ENCODE measurements around the gene FASTKD2. TPM values are rescaled to one million over a fixed set of nuclear protein-coding genes. Genes with fewer than 3 reads are reported as not detected.

FASTKD2 gene
- total RNA-seq, 4 donors from 2014 or later = 6.8 to 24.9 (median 21.1) TPM

- WGBS, 2 donors (ENCODE audit: low coverage in 1 of 2) = 81 to 94% methylated on average over 4 to 7 of the region's 7 CpGs
- no peak for DNase-seq
- intact Hi-C loops (cut with DNase I; ENCODE audit: low total_unique reads) = no loop called here
- Histone ChIP-seq H3K36me3 (peaks cover 0 to 58% (median 24%) of the 10 kb centered on the region in 4 donors), H3K27ac (no peak overlapping the region), H3K27me3 (no peaks in the 10 kb centered on the region), H3K4me1 (peaks cover 0 to 3% (median 0%) of the 10 kb centered on the region in 4 donors), H3K4me3 (no peak overlapping the region), H3K9me3 (no peaks in the 10 kb centered on the region)
- TF ChIP-seq POLR2A (IDR thresholded peaks at IDR 0.05) = no peak
- TF ChIP-seq, protein P1, sequence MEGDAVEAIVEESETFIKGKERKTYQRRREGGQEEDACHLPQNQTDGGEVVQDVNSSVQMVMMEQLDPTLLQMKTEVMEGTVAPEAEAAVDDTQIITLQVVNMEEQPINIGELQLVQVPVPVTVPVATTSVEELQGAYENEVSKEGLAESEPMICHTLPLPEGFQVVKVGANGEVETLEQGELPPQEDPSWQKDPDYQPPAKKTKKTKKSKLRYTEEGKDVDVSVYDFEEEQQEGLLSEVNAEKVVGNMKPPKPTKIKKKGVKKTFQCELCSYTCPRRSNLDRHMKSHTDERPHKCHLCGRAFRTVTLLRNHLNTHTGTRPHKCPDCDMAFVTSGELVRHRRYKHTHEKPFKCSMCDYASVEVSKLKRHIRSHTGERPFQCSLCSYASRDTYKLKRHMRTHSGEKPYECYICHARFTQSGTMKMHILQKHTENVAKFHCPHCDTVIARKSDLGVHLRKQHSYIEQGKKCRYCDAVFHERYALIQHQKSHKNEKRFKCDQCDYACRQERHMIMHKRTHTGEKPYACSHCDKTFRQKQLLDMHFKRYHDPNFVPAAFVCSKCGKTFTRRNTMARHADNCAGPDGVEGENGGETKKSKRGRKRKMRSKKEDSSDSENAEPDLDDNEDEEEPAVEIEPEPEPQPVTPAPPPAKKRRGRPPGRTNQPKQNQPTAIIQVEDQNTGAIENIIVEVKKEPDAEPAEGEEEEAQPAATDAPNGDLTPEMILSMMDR (IDR thresholded peaks at IDR 0.05) = no peak
- no peak for TF ChIP-seq EP300 (IDR thresholded peaks at IDR 0.05; ENCODE audit: low read depth)
- TF ChIP-seq POLR2AphosphoS5 (IDR thresholded peaks at IDR 0.05) = no peak
- in situ Hi-C loops (cut with MboI; ENCODE audit: low pct_ligation_motif_present in 1 of 4, low pct_unique_long_range_greater_than_20kb in 1 of 4, low sequenced_read_pairs in 3 of 4) = loop anchor here in 1 of 4 donors (10.0 kb wide), 1 partner anchor 90 kb away; no protein-coding TSS in a partner anchor
These were observed 19.4 kb downstream of the FASTKD2 start for GRCh38 chr2:206784559-206785353.

GRCh38 chr2:206790311-206790935 is 25.0 kb downstream of the FASTKD2 start:
- Histone ChIP-seq H3K36me3 (peaks cover 0 to 45% (median 20%) of the 10 kb centered on the region in 4 donors), H3K27me3 (no peaks in the 10 kb centered on the region), H3K4me1 (no peaks in the 10 kb centered on the region), H3K27ac (no peak overlapping the region), H3K4me3 (no peak overlapping the region), H3K9me3 (no peaks in the 10 kb centered on the region)
- WGBS, 2 donors (ENCODE audit: low coverage in 1 of 2) = 72 to 73% methylated on average over 3 of the region's 3 CpGs
- in situ Hi-C loops (cut with MboI; ENCODE audit: low pct_ligation_motif_present in 1 of 4, low pct_unique_long_range_greater_than_20kb in 1 of 4, low sequenced_read_pairs in 3 of 4) = loop anchor here in 3 of 4 donors (10.0 kb wide), 2 partner anchors 96 to 684 kb away; no protein-coding TSS in a partner anchor
- intact Hi-C loops (cut with DNase I; ENCODE audit: low total_unique reads) = no loop called here
- DNase-seq = no peak
- TF ChIP-seq POLR2AphosphoS5 (IDR thresholded peaks at IDR 0.05) = no peak
- TF ChIP-seq, protein P1 (IDR thresholded peaks at IDR 0.05) = no peak
- no peak for TF ChIP-seq POLR2A (IDR thresholded peaks at IDR 0.05)
- no peak for TF ChIP-seq EP300 (IDR thresholded peaks at IDR 0.05; ENCODE audit: low read depth)

DNA sequence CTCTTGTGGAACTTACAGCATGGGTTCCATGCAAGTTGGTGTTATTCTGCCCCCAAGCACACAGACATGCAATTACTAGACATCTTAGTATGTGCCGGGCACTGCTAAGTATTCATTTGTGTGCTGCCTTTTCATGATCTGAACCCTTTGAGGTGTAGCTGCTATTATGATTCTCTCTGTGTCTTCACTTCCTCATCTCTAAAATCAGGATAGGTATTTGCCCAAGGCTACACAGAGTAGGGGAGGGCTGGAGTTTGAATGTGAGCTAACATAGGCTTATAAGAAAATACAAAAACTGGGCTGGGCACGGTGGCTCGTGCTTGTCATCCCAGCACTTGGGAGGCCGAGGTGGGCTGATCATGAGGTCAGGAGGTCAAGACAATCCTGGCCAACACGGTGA is 27.2 kb downstream of the FASTKD2 start:
- no peak for DNase-seq
- Histone ChIP-seq H3K36me3 (peaks cover 0 to 40% (median 17%) of the 10 kb centered on the region in 4 donors), H3K27ac (no peak overlapping the region), H3K4me3 (no peak overlapping the region), H3K27me3 (no peaks in the 10 kb centered on the region), H3K9me3 (no peaks in the 10 kb centered on the region), H3K4me1 (no peaks in the 10 kb centered on the region)
- WGBS, 2 donors (ENCODE audit: low coverage in 1 of 2) = 90 to 91% methylated on average over 2 to 5 of the region's 5 CpGs
- in situ Hi-C loops (cut with MboI; ENCODE audit: low pct_ligation_motif_present in 1 of 4, low pct_unique_long_range_greater_than_20kb in 1 of 4, low sequenced_read_pairs in 3 of 4) = loop anchor here in 3 of 4 donors (10.0 kb wide), 2 partner anchors 98 to 682 kb away; no protein-coding TSS in a partner anchor
- intact Hi-C loops (cut with DNase I; ENCODE audit: low total_unique reads) = no loop called here
- TF ChIP-seq EP300 (IDR thresholded peaks at IDR 0.05; ENCODE audit: low read depth) (no peak), POLR2AphosphoS5 (IDR thresholded peaks at IDR 0.05) (no peak), POLR2A (IDR thresholded peaks at IDR 0.05) (no peak)
- TF ChIP-seq, protein P1 (IDR thresholded peaks at IDR 0.05) = no peak

DNA sequence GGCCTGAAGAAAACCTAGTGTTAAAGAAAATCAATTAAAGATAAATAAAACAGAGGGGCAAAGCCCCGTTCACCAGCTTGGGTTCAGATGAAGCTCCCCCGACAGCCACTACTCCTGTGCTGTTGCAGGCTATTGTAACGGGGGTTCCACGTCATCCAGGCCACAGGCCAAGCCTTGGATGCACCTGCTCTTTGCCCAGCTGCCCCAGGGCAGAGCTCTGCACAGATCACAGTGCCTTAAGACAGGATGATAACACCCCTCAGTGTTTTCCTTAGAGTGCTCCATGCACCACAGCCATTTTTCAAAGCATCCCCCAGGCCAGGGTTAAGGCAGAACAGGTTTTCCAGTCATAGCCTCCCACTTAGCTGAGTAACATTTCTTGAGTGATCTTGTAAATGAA is 32.0 kb downstream of the FASTKD2 start:
- Histone ChIP-seq H3K27ac (no peak overlapping the region), H3K27me3 (no peaks in the 10 kb centered on the region), H3K9me3 (no peaks in the 10 kb centered on the region), H3K4me3 (no peak overlapping the region), H3K4me1 (peaks cover 0 to 9% (median 5%) of the 10 kb centered on the region in 4 donors), H3K36me3 (no peaks in the 10 kb centered on the region)
- TF ChIP-seq POLR2A (IDR thresholded peaks at IDR 0.05) (no peak), POLR2AphosphoS5 (IDR thresholded peaks at IDR 0.05) (no peak), EP300 (IDR thresholded peaks at IDR 0.05; ENCODE audit: low read depth) (no peak)
- TF ChIP-seq, protein P1 (IDR thresholded peaks at IDR 0.05) = no peak
- WGBS, 2 donors (ENCODE audit: low coverage in 1 of 2) = 66 to 69% methylated on average over 3 to 4 of the region's 4 CpGs
- in situ Hi-C loops (cut with MboI; ENCODE audit: low pct_ligation_motif_present in 1 of 4, low pct_unique_long_range_greater_than_20kb in 1 of 4, low sequenced_read_pairs in 3 of 4) (loop anchor here (5.0 to 10.0 kb wide), 3 partner anchors 103 to 677 kb away; no protein-coding TSS in a partner anchor), intact Hi-C loops (cut with DNase I; ENCODE audit: low total_unique reads) (no loop called here)
- no peak for DNase-seq
